CD4-positive, alpha-beta T cell treated with Interleukin-6 at 100 ng/mL for 8 hours (primary cell): ENCODE results near the gene PPP1R1A.

Experiments used
- DNase-seq: peaks from one replicate; pipeline ENCODE4 v3.0.0-alpha.2; 2020; ENCODE audit warnings: mixed read lengths, low spot score

The PPP1R1A gene

DNA sequence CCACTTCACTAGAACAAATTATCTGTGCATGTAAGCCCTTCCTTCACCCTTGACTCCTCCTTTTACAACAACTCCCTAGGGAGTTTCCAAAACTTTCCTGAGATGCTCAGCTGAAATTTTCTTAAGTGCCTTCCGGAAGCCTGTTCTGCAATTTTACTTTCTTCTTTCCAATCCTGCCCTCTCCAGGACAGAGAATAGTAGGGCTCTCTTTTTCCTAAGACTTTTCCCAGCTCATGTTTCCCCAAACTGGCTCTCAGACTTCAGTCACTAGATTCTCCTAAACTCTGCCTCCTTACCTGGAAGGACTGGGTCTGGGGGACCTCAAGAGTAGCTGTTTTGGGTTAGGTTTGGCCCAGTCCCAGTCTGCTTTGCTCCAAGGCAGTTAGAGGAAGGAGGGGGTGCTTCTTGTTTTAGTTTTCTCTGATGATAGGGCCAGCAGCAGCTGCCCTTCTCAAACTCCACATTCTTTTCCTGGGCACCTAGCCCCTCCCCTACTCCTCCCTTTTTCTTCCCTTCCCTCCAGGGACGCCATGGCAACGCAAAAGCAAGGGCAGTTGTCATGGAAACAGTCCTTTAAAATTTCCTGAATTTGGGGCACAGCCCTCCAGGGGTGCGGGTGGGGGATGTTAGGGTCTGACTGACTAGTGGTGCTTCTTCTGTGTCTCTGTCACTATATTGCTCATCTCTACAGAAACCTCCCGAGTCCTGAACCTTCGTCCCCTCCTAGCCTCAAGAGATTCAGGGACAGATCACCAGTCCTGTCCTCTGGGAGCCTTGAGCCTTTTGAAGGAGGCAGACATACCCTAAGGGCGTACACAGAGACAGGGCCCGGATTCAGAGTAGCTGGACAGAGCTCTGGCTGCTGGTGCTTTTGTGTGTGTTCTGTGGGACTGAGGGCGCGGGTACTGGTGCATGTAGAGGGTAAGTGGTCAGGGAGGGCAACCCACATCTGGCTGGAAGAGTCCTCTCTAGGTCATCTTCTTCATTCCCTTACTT is 17.0 kb downstream of the PPP1R1A start:
- no peak for DNase-seq

- no peak for DNase-seq
These were observed 18.4 kb downstream of the PPP1R1A start for GRCh38 chr12:54569995-54570528.

DNA sequence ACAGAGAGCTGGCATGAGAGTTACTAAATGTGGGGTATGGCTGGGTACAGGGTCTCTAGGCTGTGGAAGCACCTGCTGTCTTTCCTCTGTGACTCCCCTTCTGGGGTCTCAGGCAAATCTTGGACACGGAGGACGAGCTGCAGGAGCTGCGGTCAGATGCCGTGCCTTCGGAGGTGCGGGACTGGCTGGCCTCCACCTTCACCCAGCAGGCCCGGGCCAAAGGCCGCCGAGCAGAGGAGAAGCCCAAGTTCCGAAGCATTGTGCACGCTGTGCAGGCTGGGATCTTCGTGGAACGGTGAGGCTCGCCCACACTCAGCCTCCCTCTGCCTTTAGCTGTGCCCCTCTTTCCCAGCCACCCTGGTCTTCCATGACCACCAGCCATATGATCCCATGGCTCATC is 19.4 kb downstream of the PPP1R1A start:
- DNase-seq: no peak

DNA sequence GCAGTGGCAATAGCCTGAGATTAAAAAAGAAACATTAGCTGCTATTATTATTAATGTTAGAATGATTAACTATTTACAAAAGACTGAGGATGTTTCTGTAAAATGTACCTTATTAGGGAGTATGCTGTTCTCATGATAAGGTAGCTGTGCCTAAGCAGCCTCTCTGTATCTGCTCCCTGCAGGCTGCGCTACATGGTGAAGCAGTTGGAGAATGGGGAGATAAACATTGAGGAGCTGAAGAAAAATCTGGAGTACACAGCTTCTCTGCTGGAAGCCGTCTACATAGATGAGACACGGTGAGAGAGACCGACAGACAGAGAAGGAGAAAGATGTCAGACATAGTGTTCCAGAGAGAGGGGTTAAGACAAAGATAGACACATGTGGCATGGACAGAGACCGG is 21.7 kb downstream of the PPP1R1A start:
- no peak for DNase-seq

DNA sequence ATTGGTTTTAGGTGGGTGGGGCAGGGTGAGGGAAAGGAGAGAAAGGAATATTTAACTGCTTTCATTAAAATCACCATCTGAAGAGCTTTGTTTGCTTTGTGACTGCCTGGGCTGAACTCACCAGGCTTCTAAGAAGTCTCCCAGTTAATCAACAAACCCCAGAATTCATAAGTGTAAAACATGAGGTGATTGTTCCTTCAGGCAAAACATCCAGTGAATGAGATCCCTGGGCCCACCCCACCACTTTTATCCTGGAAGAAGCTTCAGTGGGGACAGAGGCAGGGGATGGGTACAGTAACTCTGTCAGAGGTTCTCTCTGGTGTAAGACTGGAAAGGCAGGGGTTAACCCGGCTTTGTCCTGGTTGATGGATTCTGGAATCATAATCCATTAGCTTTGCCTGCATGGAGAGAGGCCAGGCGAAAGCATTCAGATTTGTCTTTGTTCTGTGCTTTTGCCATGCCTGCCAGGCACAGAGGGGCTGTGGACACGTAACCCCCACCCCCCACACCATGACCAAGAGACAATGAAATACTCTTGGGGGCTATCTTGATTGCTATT is 22.4 kb downstream of the PPP1R1A start:
- DNase-seq: no peak

DNA sequence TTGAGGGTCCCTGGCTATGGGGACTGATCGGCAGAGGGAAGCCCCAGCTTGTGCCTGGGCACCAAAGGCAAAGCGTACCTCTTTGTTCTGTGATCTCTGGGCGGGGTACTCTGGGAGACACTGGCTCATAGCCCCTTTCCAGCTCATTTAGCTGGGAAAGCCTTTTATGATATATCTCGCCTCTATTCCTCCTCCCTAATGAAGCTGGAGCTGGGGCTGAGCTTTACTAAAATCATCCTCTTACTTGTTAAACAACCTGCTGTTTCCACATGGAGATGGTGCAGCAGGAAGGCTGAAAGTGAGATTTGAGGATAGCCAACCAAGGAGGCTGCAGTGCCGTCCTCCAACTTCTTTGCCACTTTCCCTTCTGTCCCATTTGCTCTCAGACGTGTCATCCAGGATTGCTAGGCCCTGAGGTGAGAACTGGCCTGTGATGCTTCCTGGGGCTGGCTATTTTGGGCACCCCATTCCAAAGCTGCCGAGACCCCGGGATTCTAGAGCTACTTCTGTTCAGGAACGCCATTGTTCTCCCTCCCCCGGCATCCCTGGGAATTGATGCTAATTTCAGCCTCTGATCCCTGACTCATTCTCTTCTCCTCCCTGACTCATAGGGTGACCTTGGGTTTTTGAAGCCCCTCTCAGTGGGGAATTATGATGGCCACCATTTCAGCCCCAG is 23.0 kb downstream of the PPP1R1A start:
- DNase-seq: no peak

DNA sequence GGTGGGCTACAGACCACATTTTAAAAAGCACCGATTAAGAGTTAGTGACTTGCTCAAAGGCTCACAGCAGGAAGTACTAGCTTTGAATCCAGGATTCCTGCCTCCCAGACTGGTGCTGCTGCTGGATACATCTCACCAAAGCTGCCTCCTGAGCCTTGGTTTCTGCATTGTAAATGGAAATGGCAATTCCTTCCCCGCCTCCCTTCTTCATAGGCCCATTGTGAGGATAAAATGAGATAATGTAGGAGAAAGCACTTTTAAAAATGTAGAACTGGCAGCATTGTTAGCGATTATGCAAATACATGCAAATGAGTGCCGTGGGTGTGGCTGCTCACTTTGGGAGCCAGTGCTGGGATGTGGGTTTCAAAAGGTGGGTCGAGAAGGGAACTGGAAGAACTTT is 23.7 kb downstream of the PPP1R1A start:
- DNase-seq: no peak

GRCh38 chr12:54563787-54564186 is 24.7 kb downstream of the PPP1R1A start:
- no peak for DNase-seq

GRCh38 chr12:54562750-54563356 is 25.6 kb downstream of the PPP1R1A start:
- no peak for DNase-seq

DNA sequence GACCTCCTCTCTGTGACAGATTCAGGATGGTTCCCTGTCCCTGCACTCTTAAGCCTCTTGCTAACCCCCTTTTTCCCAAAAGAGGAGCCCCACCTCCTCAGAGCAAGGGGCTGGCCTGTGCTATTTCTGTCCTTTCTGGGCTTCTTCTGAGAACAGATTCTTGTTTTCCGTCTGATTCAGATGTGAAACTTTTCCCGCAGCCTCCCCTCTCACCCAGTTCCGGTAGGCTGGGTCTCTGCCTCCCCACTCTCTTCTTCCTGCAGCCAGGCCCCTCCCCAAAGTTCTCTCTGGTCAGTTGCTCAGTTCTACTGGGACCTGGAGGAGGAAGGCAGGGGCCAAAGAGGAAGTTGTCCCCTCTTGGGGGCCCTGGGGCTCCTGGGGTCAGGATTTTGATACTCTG is 27.3 kb downstream of the PPP1R1A start:
- no peak for DNase-seq

DNA sequence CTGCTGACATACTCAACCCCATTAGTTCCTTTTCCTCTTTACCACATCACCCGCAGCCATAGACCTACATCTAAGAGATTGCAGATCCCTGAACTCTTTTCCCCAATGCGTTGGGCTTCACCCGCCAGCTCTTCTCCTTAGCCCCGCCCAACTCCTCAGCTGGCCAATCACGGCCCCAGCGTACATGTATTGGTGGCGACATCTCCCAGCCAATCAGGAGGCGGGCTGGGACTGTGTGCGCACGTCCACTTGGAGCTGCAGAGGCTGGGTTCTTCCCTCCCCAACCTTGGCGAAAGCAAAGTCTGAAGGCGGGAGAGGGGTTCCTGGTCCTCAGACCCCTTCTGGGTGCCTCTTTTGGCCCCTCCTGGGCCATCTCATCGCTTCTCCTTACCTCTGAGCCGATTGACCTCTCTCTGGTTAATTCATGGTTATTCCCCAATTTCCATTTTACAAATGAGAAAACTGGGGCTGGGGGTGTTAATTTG is 28.0 kb downstream of the PPP1R1A start:
- peak; percentile 92 for DNase-seq

GRCh38 chr12:54558759-54559158 is 29.7 kb downstream of the PPP1R1A start:
- DNase-seq: no peak

DNA sequence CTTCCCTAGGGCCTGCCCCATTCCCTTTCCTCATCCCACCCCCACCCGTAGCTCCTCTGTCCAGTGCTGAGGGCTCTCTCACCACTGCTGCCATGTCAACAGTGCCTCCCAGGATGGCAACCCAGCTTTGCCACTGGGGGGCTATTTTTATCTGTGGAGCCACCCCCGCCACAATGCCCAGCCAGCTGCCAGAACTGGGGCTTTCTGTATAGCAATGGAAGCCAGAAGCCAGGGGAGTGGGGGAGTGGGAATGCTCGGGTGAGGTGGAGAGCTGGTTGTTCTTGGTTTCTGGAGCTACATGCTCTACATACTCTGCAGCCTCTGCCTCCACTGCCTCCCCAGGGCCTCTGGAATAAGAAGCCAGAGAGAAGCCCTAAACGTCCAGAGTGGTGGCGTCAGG is 30.1 kb downstream of the PPP1R1A start:
- no peak for DNase-seq

DNA sequence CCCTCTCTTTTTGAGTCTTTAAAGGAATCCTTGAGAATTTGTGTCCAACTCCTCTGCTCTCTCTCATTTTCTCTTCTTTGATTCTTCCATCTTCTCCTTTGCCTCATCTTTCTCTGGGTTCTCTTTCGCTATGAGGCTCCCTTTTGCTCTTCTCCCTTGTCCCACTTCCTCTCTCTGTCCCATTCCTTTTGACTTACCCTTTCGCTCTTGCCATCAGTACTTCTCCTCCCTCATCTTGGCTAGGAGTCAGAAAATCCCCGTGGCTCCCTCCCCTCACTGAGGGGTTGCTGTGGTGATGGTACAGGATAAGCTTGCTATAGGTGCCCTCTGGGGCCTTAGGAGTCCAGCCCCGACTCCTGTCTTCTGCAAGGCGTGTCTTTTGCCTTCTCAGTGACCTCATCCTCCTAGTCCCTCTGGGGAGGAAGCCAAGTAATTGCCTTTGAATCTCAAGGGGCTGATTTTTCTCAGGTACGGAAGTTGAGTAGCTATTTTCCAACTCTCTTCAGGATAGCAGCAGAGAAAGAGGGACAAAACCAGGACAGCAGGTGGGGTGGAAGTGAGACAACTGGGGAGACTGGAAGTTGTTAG is 32.7 kb downstream of the PPP1R1A start:
- DNase-seq: no peak

DNA sequence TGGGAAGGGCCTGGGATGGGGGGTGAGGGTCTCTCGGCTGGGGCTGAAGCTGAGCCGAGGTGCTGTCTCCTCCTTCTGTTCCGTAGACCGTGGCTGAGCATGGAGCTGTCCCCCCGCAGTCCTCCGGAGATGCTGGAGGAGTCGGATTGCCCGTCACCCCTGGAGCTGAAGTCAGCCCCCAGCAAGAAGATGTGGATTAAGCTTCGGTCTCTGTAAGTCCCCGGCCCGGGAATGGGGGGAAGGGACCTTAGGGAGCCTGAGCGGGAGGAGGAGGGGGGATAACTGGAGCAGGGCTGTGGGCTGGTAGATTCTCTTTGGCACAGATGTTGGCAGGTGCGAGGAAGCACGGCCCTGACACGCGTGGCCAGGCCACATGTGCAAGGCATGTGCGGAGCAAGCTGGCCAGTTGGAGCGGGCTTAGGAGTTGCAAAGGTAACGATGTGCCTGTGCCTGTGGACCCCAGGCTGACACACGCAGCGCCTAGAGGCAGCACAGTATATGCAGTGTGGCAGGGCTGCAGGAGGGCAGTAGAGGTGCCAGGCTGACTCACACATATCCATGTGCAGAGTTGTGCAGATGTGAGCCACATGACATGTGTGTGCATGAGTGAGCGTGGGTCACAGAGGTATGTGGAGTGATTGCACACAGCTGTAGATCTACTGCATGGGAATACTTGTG is 38.5 kb downstream of the PPP1R1A start:
- DNase-seq: no peak

GRCh38 chr12:54546511-54546910 is 41.9 kb downstream of the PPP1R1A start:
- no peak for DNase-seq

GRCh38 chr12:54544743-54545142 is 43.7 kb downstream of the PPP1R1A start:
- no peak for DNase-seq

DNA sequence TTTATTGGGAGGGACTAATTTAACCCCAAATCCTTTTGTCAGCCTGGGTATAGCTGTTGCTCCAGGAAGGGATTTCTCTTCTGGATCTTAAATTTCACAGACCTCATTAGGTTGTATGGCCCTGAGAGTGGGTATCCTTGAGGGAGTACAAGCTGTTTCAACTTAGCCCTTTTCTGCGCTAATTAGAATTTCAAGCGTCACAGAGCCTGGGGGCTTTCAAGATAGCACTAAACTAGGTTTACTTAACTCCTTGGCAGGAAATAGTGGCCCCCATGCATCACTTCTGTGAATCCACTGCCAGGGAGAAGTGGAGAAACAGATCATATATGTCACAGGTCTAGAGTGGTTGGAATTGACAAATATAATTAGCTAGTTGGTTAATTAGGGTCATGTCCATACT is 44.9 kb downstream of the PPP1R1A start:
- no peak for DNase-seq

- DNase-seq: no peak
These were observed 46.6 kb downstream of the PPP1R1A start for GRCh38 chr12:54541751-54542290.

DNA sequence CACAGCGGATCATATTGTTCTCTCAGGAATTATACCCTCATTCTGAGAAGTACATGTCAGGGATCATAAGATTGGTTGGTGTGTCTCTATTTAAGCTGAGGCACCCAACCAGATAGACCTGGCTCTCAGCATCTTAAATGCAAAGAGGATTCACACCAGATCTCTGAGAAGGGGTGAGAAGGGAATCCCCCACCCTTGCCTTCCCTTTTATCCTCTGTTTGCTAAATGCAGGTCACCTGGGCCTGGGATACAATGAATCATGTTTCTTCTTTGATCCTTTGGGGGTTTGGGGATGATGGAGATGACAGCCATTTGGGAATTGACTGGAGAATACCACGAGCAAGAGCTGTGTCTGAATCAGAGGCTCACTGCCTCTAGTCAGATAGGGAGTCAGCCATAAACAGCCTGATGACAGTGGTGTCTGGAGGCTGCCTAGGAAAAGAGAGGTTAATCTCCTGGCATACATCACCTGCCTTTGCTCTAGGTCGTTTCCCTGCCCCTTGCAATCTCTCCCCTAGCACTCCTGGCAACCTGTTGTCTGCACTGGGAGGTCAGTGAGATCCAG is 50.2 kb downstream of the PPP1R1A start:
- no peak for DNase-seq

DNA sequence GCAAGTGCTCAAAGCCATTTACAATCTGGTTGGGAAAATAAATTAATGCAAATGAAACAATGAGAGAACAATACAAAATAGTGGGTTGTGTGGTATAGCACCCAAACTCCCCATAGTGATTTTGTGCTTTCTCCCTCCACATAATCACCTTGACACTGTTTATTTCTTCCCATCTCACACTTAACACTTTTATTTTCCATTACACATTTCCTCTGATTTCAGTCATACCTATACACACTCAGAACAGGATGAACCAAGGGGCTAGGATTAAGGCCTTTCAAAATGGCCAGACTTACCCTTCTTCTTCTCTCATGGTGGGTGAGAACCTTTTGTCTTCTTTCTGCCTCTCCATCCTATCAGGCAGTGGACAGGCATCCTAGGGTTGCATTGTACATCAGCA is 53.0 kb downstream of the PPP1R1A start:
- DNase-seq: no peak
